ENCODE measurements around the gene KLF5. TPM values are rescaled to one million over a fixed set of nuclear protein-coding genes. Genes with fewer than 3 reads are reported as not detected.

KLF5 gene
- polyA plus RNA-seq, 3 donors, result 1.8 to 6.5 (median 3.6) TPM

DNA sequence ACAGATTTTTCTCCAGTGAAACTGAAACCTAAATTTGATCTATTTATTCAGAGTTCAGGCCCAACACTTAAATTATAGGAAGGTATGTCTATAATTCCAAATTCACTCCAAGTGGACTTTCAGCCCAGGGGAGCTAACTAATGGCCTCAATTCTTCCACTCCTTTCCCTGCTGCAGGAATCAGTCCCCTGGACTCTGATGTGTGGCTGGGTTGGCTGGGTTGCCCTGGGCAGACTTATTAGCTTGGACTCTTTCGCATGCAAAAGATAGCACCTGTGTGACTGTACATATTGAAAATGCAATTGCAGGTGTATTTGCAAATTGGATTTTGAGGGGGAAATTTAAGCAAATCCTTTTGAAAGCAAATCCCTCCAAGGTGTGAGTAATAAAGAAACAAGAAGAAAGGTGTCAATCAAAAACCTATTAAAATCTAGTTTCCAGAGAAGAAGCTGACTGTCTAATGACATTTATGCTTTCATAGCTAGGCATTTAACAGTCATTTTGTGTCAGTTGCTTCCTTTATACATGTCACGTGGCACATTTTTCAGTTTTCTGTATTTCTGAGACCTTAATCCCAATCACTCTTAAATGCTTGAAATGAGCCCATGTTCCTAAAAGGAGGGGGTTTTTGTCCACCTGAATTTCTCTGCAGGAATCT, 42.7 kb downstream of the KLF5 start:
- H2AFZ ChIP-seq (ENCODE audit: insufficient read depth, low read depth, low read length, poor library complexity, severe bottlenecking), result no peak overlapping the region
- Mint-ChIP-seq H3K27ac (no peak overlapping the region), H3K36me3 (no peaks in the 10 kb centered on the region), H3K4me3 (no peak overlapping the region), H3K27me3 (ENCODE audit: low read depth in 3 of 3) (no peaks in the 10 kb centered on the region), H3K9me3 (peaks cover 3 to 11% (median 8%) of the 10 kb centered on the region in 7 donors), H3K4me1 (no peaks in the 10 kb centered on the region)
- H3K36me3 ChIP-seq (replicated peaks in 1 of 2; ENCODE audit: control insufficient read depth in 1 of 2, insufficient read depth in 2 of 2, low read length in 2 of 2), result no peaks in the 10 kb centered on the region
- no peak for DNase-seq
- H4K20me1 ChIP-seq (ENCODE audit: insufficient read depth, low read length), result no peaks in the 10 kb centered on the region
- H3K27ac ChIP-seq (ENCODE audit: low read depth in 1 of 2, low read length in 2 of 2), result no peak overlapping the region
- no peaks in the 10 kb centered on the region for H3K79me2 ChIP-seq (ENCODE audit: insufficient read depth, low read length)
- H3K4me2 ChIP-seq (replicated peaks; ENCODE audit: extremely low read depth, low read length, poor library complexity, severe bottlenecking), result no peak overlapping the region
- intact Hi-C loops (cut with micrococcal nuclease), result no loop called here
- H3K4me1 ChIP-seq (ENCODE audit: control insufficient read depth in 1 of 2, insufficient read depth in 2 of 2, low read length in 2 of 2), result no peaks in the 10 kb centered on the region
- no CpG with 5 or more reads among the region's 2 CpGs for WGBS (ENCODE audit: insufficient coverage)
- H3K27me3 ChIP-seq (ENCODE audit: control insufficient read depth in 2 of 2, insufficient read depth in 2 of 2, low read length in 2 of 2), result no peaks in the 10 kb centered on the region
- TF ChIP-seq CTCF (IDR thresholded peaks at IDR 0.05), result no peak
- H3K4me3 ChIP-seq (replicated peaks in 1 of 3; ENCODE audit: low read depth in 2 of 3, low read length in 3 of 3), result no peak overlapping the region
- no peak overlapping the region for H3K9ac ChIP-seq (ENCODE audit: insufficient read depth, low read length, poor library complexity, severe bottlenecking)
- no peaks in the 10 kb centered on the region for H3K9me3 ChIP-seq (replicated peaks in 1 of 2; ENCODE audit: control insufficient read depth in 1 of 2, insufficient read depth in 1 of 2, low read length in 2 of 2)

DNA sequence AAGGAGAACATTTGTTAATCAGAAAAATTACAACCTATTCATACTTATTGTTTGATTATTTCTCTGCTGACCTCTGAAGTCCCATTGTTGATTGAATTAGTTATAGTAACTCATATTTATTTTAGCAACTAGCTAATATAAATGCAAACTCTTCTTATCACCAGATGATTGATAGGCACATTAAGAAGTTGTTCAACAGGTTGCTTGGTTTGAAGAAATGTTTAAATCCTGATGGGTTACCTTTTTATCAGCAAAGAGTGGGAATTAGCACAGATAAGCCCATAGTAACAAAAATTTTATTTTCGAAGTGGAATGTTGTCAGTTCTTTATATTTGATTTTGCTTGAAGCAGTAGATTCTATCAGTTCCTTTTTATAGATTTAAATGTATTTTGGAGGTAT, 44.4 kb downstream of the KLF5 start:
- H3K9me3 ChIP-seq (replicated peaks in 1 of 2; ENCODE audit: control insufficient read depth in 1 of 2, insufficient read depth in 1 of 2, low read length in 2 of 2), result no peaks in the 10 kb centered on the region
- no peak overlapping the region for H3K4me2 ChIP-seq (replicated peaks; ENCODE audit: extremely low read depth, low read length, poor library complexity, severe bottlenecking)
- H3K4me3 ChIP-seq (replicated peaks in 1 of 3; ENCODE audit: low read depth in 2 of 3, low read length in 3 of 3), result no peak overlapping the region
- H3K27ac ChIP-seq (ENCODE audit: low read depth in 1 of 2, low read length in 2 of 2), result no peak overlapping the region
- no peak overlapping the region for H2AFZ ChIP-seq (ENCODE audit: insufficient read depth, low read depth, low read length, poor library complexity, severe bottlenecking)
- no peaks in the 10 kb centered on the region for H3K36me3 ChIP-seq (replicated peaks in 1 of 2; ENCODE audit: control insufficient read depth in 1 of 2, insufficient read depth in 2 of 2, low read length in 2 of 2)
- no peak overlapping the region for H3K9ac ChIP-seq (ENCODE audit: insufficient read depth, low read length, poor library complexity, severe bottlenecking)
- H3K9me3 Mint-ChIP-seq, result peaks cover 3 to 10% (median 6%) of the 10 kb centered on the region in 7 donors
- H4K20me1 ChIP-seq (ENCODE audit: insufficient read depth, low read length), result no peaks in the 10 kb centered on the region
- no peak overlapping the region for H3K4me3 Mint-ChIP-seq
- intact Hi-C loops (cut with micrococcal nuclease), result no loop called here
- H3K79me2 ChIP-seq (ENCODE audit: insufficient read depth, low read length), result no peaks in the 10 kb centered on the region
- no peaks in the 10 kb centered on the region for H3K36me3 Mint-ChIP-seq
- no peaks in the 10 kb centered on the region for H3K27me3 Mint-ChIP-seq (ENCODE audit: low read depth in 3 of 3)
- H3K4me1 ChIP-seq (ENCODE audit: control insufficient read depth in 1 of 2, insufficient read depth in 2 of 2, low read length in 2 of 2), result no peaks in the 10 kb centered on the region
- no peaks in the 10 kb centered on the region for H3K4me1 Mint-ChIP-seq
- no peak overlapping the region for H3K27ac Mint-ChIP-seq
- no peak for TF ChIP-seq CTCF (IDR thresholded peaks at IDR 0.05)
- DNase-seq, result no peak
- no CpG with 5 or more reads among the region's 1 CpG for WGBS (ENCODE audit: insufficient coverage)
- no peaks in the 10 kb centered on the region for H3K27me3 ChIP-seq (ENCODE audit: control insufficient read depth in 2 of 2, insufficient read depth in 2 of 2, low read length in 2 of 2)
